HEK293 (cell line): Measurements from ENCODE around the gene DYNLT4.

Experiments
- AEBP2 ChIP-seq: fragments of 450-650 bp; formaldehyde crosslinking; IDR thresholded peaks from 2 replicates; pipeline ENCODE4 v1.5.1; 2016; ENCODE audit warnings: missing biosample characterization, missing genetic modification characterization, borderline replicate concordance
- BCL11A ChIP-seq: fragments of 450-650 bp; formaldehyde crosslinking; IDR thresholded peaks from 2 replicates; pipeline ENCODE4 v1.5.1; 2016; ENCODE audit warnings: low read depth, missing biosample characterization, missing genetic modification characterization
- GLIS1 ChIP-seq: fragments of 450-650 bp; formaldehyde crosslinking; IDR thresholded peaks from 2 replicates; pipeline ENCODE4 v1.5.1; 2016; ENCODE audit warnings: missing biosample characterization, missing genetic modification characterization
- HOXD13 ChIP-seq: sonication (generic); formaldehyde crosslinking; IDR thresholded peaks from 2 replicates; pipeline ENCODE4 v1.8.0; 2022; ENCODE audit warnings: missing genetic modification reagents, borderline replicate concordance
- KLF10 ChIP-seq: fragments of 450-650 bp; IDR thresholded peaks from 2 replicates; pipeline ENCODE4 v1.5.1; 2018; ENCODE audit warnings: missing biosample characterization, mild to moderate bottlenecking, missing genetic modification characterization
- PRDM10 ChIP-seq: fragments of 450-650 bp; formaldehyde crosslinking; IDR thresholded peaks from 2 replicates; pipeline ENCODE4 v1.5.1; 2016; ENCODE audit warnings: missing biosample characterization, missing genetic modification characterization
- REST ChIP-seq: fragments of 450-650 bp; formaldehyde crosslinking; IDR thresholded peaks from 2 replicates; pipeline ENCODE4 v1.5.1; 2016; ENCODE audit warnings: missing biosample characterization, missing genetic modification characterization
- SCRT1 ChIP-seq: fragments of 450-650 bp; formaldehyde crosslinking; IDR thresholded peaks from 2 replicates; pipeline ENCODE4 v1.5.1; 2016; ENCODE audit warnings: missing biosample characterization, missing genetic modification characterization, borderline replicate concordance
- YY2 ChIP-seq: fragments of 450-650 bp; formaldehyde crosslinking; IDR thresholded peaks from 2 replicates; pipeline ENCODE4 v1.5.1; 2016; ENCODE audit warnings: missing biosample characterization, missing genetic modification characterization
- ZBTB20 ChIP-seq: fragments of 450-650 bp; formaldehyde crosslinking; IDR thresholded peaks from 2 replicates; pipeline ENCODE4 v1.5.1; 2016; ENCODE audit warnings: missing biosample characterization, missing genetic modification characterization
- ZFP69B ChIP-seq: fragments of 450-650 bp; formaldehyde crosslinking; IDR thresholded peaks from 2 replicates; pipeline ENCODE4 v1.5.1; 2016; ENCODE audit warnings: missing biosample characterization, missing genetic modification characterization
- ZIC2 ChIP-seq: fragments of 450-650 bp; formaldehyde crosslinking; IDR thresholded peaks from 2 replicates; pipeline ENCODE4 v1.5.1; 2016; ENCODE audit warnings: missing biosample characterization, missing genetic modification characterization
- ZNF19 ChIP-seq: fragments of 450-650 bp; formaldehyde crosslinking; IDR thresholded peaks from 2 replicates; pipeline ENCODE4; 2016; ENCODE audit warnings: missing biosample characterization, missing genetic modification characterization, low read depth
- ZNF398 ChIP-seq: fragments of 450-650 bp; formaldehyde crosslinking; IDR thresholded peaks from 2 replicates; pipeline ENCODE4 v1.5.1; 2017; ENCODE audit warnings: missing biosample characterization, missing genetic modification characterization
- ZNF501 ChIP-seq: fragments of 450-650 bp; formaldehyde crosslinking; IDR thresholded peaks from 2 replicates; pipeline ENCODE4 v1.5.1; 2016; ENCODE audit warnings: missing biosample characterization, missing genetic modification characterization
- ZNF510 ChIP-seq: fragments of 450-650 bp; formaldehyde crosslinking; IDR thresholded peaks from 2 replicates; pipeline ENCODE4 v1.5.1; 2018; ENCODE audit warnings: mild to moderate bottlenecking, missing genetic modification characterization, missing biosample characterization; ENCODE audit not compliant: insufficient replicate concordance
- ZNF513 ChIP-seq: fragments of 450-650 bp; IDR thresholded peaks from 2 replicates; pipeline ENCODE4 v1.5.1; 2018; ENCODE audit warnings: missing biosample characterization, missing genetic modification characterization
- ZNF529 ChIP-seq: fragments of 450-650 bp; formaldehyde crosslinking; IDR thresholded peaks from 2 replicates; pipeline ENCODE4 v1.5.1; 2017; ENCODE audit warnings: missing genetic modification characterization, missing biosample characterization; ENCODE audit not compliant: insufficient replicate concordance
- ZNF530 ChIP-seq: fragments of 450-650 bp; formaldehyde crosslinking; IDR thresholded peaks from 2 replicates; pipeline ENCODE4 v1.5.1; 2016; ENCODE audit warnings: low read depth, missing biosample characterization, missing genetic modification characterization
- ZNF596 ChIP-seq: fragments of 450-650 bp; IDR thresholded peaks from 2 replicates; pipeline ENCODE4 v1.5.0; 2018; ENCODE audit warnings: missing biosample characterization, mild to moderate bottlenecking, missing genetic modification characterization, moderate library complexity
- ZNF610 ChIP-seq: fragments of 450-650 bp; formaldehyde crosslinking; IDR thresholded peaks from 2 replicates; pipeline ENCODE4 v1.5.1; 2016; ENCODE audit warnings: missing biosample characterization, missing genetic modification characterization, borderline replicate concordance
- ZNF692 ChIP-seq: fragments of 450-650 bp; formaldehyde crosslinking; IDR thresholded peaks from 2 replicates; pipeline ENCODE4 v1.5.1; 2016; ENCODE audit warnings: missing biosample characterization, missing genetic modification characterization
- ZNF776 ChIP-seq: fragments of 450-650 bp; formaldehyde crosslinking; IDR thresholded peaks from 2 replicates; pipeline ENCODE4 v1.5.0; 2017; ENCODE audit warnings: missing biosample characterization, missing genetic modification characterization, borderline replicate concordance

Gene DYNLT4

GRCh38 chr1:44786138-44786840 lies 20.9 kb downstream of the DYNLT4 start (continued):
- TF ChIP-seq AEBP2 (no peak), SCRT1 (tag by site-specific recombination) (0 out of 2 replicates have a peak, but pooled peaks have one; percentile 62), ZNF530 (tag by site-specific recombination) (no peak), ZNF501 (tag by site-specific recombination) (peak; percentile 97), ZNF19 (tag by site-specific recombination) (no peak), BCL11A (0 out of 2 replicates have a peak, but pooled peaks have one; percentile 26), ZNF398 (tag by site-specific recombination) (peak; percentile 54; the same call in 1 of the 2 replicates), ZNF513 (tag by site-specific recombination) (no peak), ZNF596 (no peak), ZIC2 (tag by site-specific recombination) (peak; percentile 100), ZNF529 (no peak), GLIS1 (tag by site-specific recombination) (peak; percentile 99), ZNF692 (tag by site-specific recombination) (peak; percentile 84), ZNF510 (no peak), ZNF776 (tag by site-specific recombination) (no peak), ZFP69B (tag by site-specific recombination) (peak; percentile 76; the same call in 1 of the 2 replicates), KLF10 (tag by site-specific recombination) (peak; percentile 31; the same call in 1 of the 2 replicates), REST (tag by site-specific recombination) (peak; percentile 53), YY2 (tag by site-specific recombination) (no peak), ZNF610 (tag by site-specific recombination) (0 out of 2 replicates have a peak, but pooled peaks have one; percentile 20), PRDM10 (tag by site-specific recombination) (peak; percentile 89), HOXD13 (no peak), ZBTB20 (tag by site-specific recombination) (peak; percentile 43; the same call in 1 of the 2 replicates)
